GM12878 (cell line): ENCODE results near the gene AOPEP. TPM values are rescaled to one million over a fixed set of nuclear protein-coding genes. Genes with fewer than 3 reads are reported as not detected.

Experiments used
- BCL11A ChIP-seq: IDR thresholded peaks from 2 replicates; pipeline ENCODE4 v1.6.1; 2011; ENCODE audit warnings: low read depth, low read length
- BHLHE40 ChIP-seq, 2 experiments: fragments of 450-650 bp in 1 of 2; IDR thresholded peaks; 2 replicates each; pipeline ENCODE4 v1.6.1; 2011 to 2017; ENCODE audit warnings: low read depth in 2 of 2, borderline replicate concordance in 1 of 2, improper control_type of control experiment in 1 of 2, low read length in 1 of 2, mild to moderate bottlenecking in 1 of 2
- BMI1 ChIP-seq: fragments of 450-650 bp; IDR thresholded peaks from 2 replicates; pipeline ENCODE4 v1.6.1; 2016; ENCODE audit warnings: mild to moderate bottlenecking, moderate library complexity, borderline replicate concordance
- BRCA1 ChIP-seq: IDR thresholded peaks from 2 replicates; pipeline ENCODE4 v1.6.1; 2011; ENCODE audit warnings: low read depth, low read length, improper control_type of control experiment
- CBFB ChIP-seq: IDR thresholded peaks from 2 replicates; pipeline ENCODE4 v1.6.1; 2016; ENCODE audit warnings: antibody characterized with exemption, low read depth
- CBX5 ChIP-seq: sonication (generic); IDR thresholded peaks from 2 replicates; pipeline ENCODE4 v1.6.1; 2016; ENCODE audit warnings: low read depth, moderate library complexity, mild to moderate bottlenecking, inconsistent platforms
- CHD2 ChIP-seq: IDR thresholded peaks from 2 replicates; pipeline ENCODE4 v1.6.1; 2011; ENCODE audit warnings: low read depth, low read length, improper control_type of control experiment, borderline replicate concordance
- CTCF ChIP-seq, 3 experiments: IDR thresholded peaks in 2 of 3; conservative IDR thresholded peaks in 1 of 3; 2 replicates each; pipeline ENCODE4 v1.5.1; 2011; ENCODE audit warnings: low read depth in 3 of 3, low read length in 3 of 3, mild to moderate bottlenecking in 3 of 3, control low read depth in 2 of 3, moderate library complexity in 2 of 3, inconsistent platforms in 1 of 3, mixed read lengths in 1 of 3; ENCODE audit not compliant: control insufficient read depth in 2 of 3, insufficient read depth in 1 of 3; ENCODE audit errors: extremely low read depth in 1 of 3
- DPF2 ChIP-seq: fragments of 450-650 bp; IDR thresholded peaks from 2 replicates; pipeline ENCODE4 v1.6.1; 2017; ENCODE audit warnings: mild to moderate bottlenecking
- E4F1 ChIP-seq: fragments of 450-650 bp; IDR thresholded peaks from 2 replicates; pipeline ENCODE4 v1.6.1; 2018; ENCODE audit warnings: borderline replicate concordance, mild to moderate bottlenecking; ENCODE audit not compliant: partially characterized antibody
- EGR1 ChIP-seq, 2 experiments: IDR thresholded peaks; 1 replicate in 1 of 2; 2 replicates in 1 of 2; pipeline ENCODE4 v1.6.1; 2011 to 2012; ENCODE audit warnings: low read depth in 2 of 2, low read length in 2 of 2, borderline replicate concordance in 1 of 2, mild to moderate bottlenecking in 1 of 2, moderate library complexity in 1 of 2
- FOS ChIP-seq: IDR thresholded peaks from 3 replicates; pipeline ENCODE4 v1.6.1; 2011; ENCODE audit warnings: borderline replicate concordance; ENCODE audit not compliant: insufficient read length; ENCODE audit errors: extremely low read depth
- HDAC6 ChIP-seq: fragments of 200-600 bp; sonication (generic); IDR thresholded peaks from one replicate; pipeline ENCODE4 v1.8.0; 2017; ENCODE audit warnings: antibody characterized with exemption; ENCODE audit not compliant: unreplicated experiment
- HDGF ChIP-seq: fragments of 450-650 bp; IDR thresholded peaks from 2 replicates; pipeline ENCODE4 v1.6.1; 2016; ENCODE audit warnings: antibody characterized with exemption
- IKZF2 ChIP-seq, 2 experiments: fragments of 450-650 bp; IDR thresholded peaks; 2 replicates each; pipeline ENCODE4 v1.6.1; 2017; ENCODE audit warnings: mild to moderate bottlenecking in 2 of 2, moderate library complexity in 2 of 2
- MYC ChIP-seq: IDR thresholded peaks from 2 replicates; pipeline ENCODE4 v1.6.1; 2011; ENCODE audit warnings: mild to moderate bottlenecking, low read length, moderate library complexity, inconsistent platforms; ENCODE audit not compliant: insufficient read depth, insufficient replicate concordance, insufficient read length, severe bottlenecking
- NFIC ChIP-seq: IDR thresholded peaks from 2 replicates; pipeline ENCODE4 v1.6.1; 2012; ENCODE audit warnings: low read depth, mild to moderate bottlenecking, inconsistent platforms, low read length, moderate library complexity
- NRF1 ChIP-seq: conservative IDR thresholded peaks from 2 replicates; pipeline ENCODE4 v1.6.1; 2011; ENCODE audit warnings: mild to moderate bottlenecking, low read depth, low read length, improper control_type of control experiment
- PAX5 ChIP-seq: IDR thresholded peaks from 2 replicates; pipeline ENCODE4 v1.6.1; 2011; ENCODE audit warnings: low read depth, low read length, borderline replicate concordance
- RUNX3 ChIP-seq: IDR thresholded peaks from 2 replicates; pipeline ENCODE4 v1.6.1; 2012; ENCODE audit warnings: low read length, inconsistent platforms
- SPI1 ChIP-seq: IDR thresholded peaks from 2 replicates; pipeline ENCODE4 v1.6.1; 2011; ENCODE audit warnings: low read depth, mild to moderate bottlenecking, low read length, moderate library complexity, borderline replicate concordance; ENCODE audit not compliant: insufficient read depth
- TAF1 ChIP-seq: IDR thresholded peaks from 2 replicates; pipeline ENCODE4 v1.6.1; 2011; ENCODE audit warnings: mild to moderate bottlenecking, low read depth, low read length, borderline replicate concordance
- USF1 ChIP-seq: IDR thresholded peaks from 2 replicates; pipeline ENCODE4 v1.6.1; 2011; ENCODE audit warnings: borderline replicate concordance, low read depth, mild to moderate bottlenecking, moderate library complexity, mixed read lengths, low read length; ENCODE audit not compliant: insufficient read depth; ENCODE audit errors: extremely low read length
- YY1 ChIP-seq: IDR thresholded peaks from 2 replicates; pipeline ENCODE4 v1.6.1; 2011; ENCODE audit warnings: low read depth, mild to moderate bottlenecking, low read length
- polyA plus RNA-seq, 11 experiments: library from polyadenylated mRNA; depleted of rRNA in 4 of 11; unstranded in 6 of 11; stranded (reverse) in 5 of 11; fragments of >200 nt; fragmentation: Nextera tagmentation in 4 of 11; fragmentation: Illumina TruSeq in 1 of 11; extraction: Ambion mirVana in 4 of 11; extraction: Trizol in 1 of 11; gene quantifications; 1 replicate in 1 of 11; 2 replicates in 10 of 11; pipeline versions ENCODE4 v1.2.1 to v1.2.3, GENCODE V29; 2011 to 2016; ENCODE audit warnings: inconsistent platforms in 2 of 11, missing spikeins in 2 of 11, low read depth in 1 of 11
- total RNA-seq, 4 experiments: library from RNA; depleted of rRNA in 3 of 4; stranded (reverse); fragments of >200 nt in 3 of 4; fragmentation: Illumina TruSeq in 1 of 4; extraction: Trizol in 1 of 4; gene quantifications; 2 replicates each; pipeline versions ENCODE4 v1.2.1 to v1.2.3, GENCODE V29; 2013 to 2021

AOPEP gene
- total and polyA plus RNA-seq, 10 of the 15 experiments (the other 5 are each of a cell fraction or from before 2014, with no cell fraction given), result 2.3 to 16.9 (median 10.1) TPM

- no peak for TF ChIP-seq CTCF (IDR thresholded peaks at IDR 0.05 in 2 of 3, conservative IDR thresholded peaks at IDR 0.05 in 1 of 3; ENCODE audit: control insufficient read depth in 2 of 3, extremely low read depth in 1 of 3, insufficient read depth in 1 of 3, low read depth in 3 of 3, low read length in 3 of 3)
- TF ChIP-seq TAF1, result 0 out of 2 replicates have a peak, but pooled peaks have one; percentile 30
- no peak for TF ChIP-seq HDAC6
- peak; percentile 94 for TF ChIP-seq RUNX3
- no peak; a peak in 1 of 4 replicates for TF ChIP-seq BHLHE40 (IDR thresholded peaks at IDR 0.05; ENCODE audit: borderline replicate concordance in 1 of 2, low read depth in 2 of 2, low read length in 1 of 2)
- peak; percentile 10; the same call in 1 of the 2 replicates for TF ChIP-seq CHD2
- no peak for TF ChIP-seq EGR1 (IDR thresholded peaks at IDR 0.05; ENCODE audit: borderline replicate concordance in 1 of 2, low read depth in 2 of 2, low read length in 2 of 2)
- TF ChIP-seq SPI1, result peak; percentile 43
- peak; percentile 79 for TF ChIP-seq NFIC
- TF ChIP-seq FOS, result no peak
- peak; percentile 47; the same call in 1 of the 2 replicates for TF ChIP-seq BCL11A
- 0 out of 2 replicates have a peak, but pooled peaks have one; percentile 64 for TF ChIP-seq PAX5
- TF ChIP-seq BMI1, result no peak
- 0 out of 2 replicates have a peak, but pooled peaks have one; percentile 38 for TF ChIP-seq YY1
- TF ChIP-seq DPF2, result peak; percentile 47; the same call in 1 of the 2 replicates
- TF ChIP-seq HDGF, result no peak
- TF ChIP-seq IKZF2 (IDR thresholded peaks at IDR 0.05), result peak; percentile 70; a peak in 3 of 4 replicates
- TF ChIP-seq NRF1, result no peak
- no peak for TF ChIP-seq BRCA1
- TF ChIP-seq USF1, result no peak
- TF ChIP-seq MYC, result no peak
- TF ChIP-seq CBFB, result peak; percentile 81
- peak; percentile 37; the same call in 1 of the 2 replicates for TF ChIP-seq CBX5
- no peak for TF ChIP-seq E4F1
These were observed 76.3 kb downstream of the AOPEP start (continued) for GRCh38 chr9:94802793-94803192.
